Ascending aorta (tissue), 2 donors: ENCODE results near the gene CD44. TPM values are rescaled to one million over a fixed set of nuclear protein-coding genes. Genes with fewer than 3 reads are reported as not detected.
A peak's percentile ranks its signal among the peaks of the same experiment; 100 is the strongest.

Experiments used
- DNase-seq, 2 donors: peaks; one replicate each; pipeline ENCODE4 v3.0.0-alpha.2; 2019; ENCODE audit warnings: low spot score in 2 of 2
- H3K27ac ChIP-seq, 2 donors: fragments of 200-600 bp; sonication (generic); one replicate each; pipeline ENCODE4 v1.5.1; 2016 to 2017; ENCODE audit warnings: mild to moderate bottlenecking in 1 of 2
- H3K27me3 ChIP-seq: fragments of 200-600 bp; sonication (generic); one replicate; pipeline ENCODE4 v1.5.1; 2017
- H3K36me3 ChIP-seq, 2 donors: fragments of 200-600 bp; sonication (generic); one replicate each; pipeline ENCODE4 v1.5.1; 2016
- H3K4me1 ChIP-seq, 2 donors: fragments of 200-600 bp; sonication (generic); one replicate each; pipeline ENCODE4 v1.5.1; 2016 to 2017; ENCODE audit warnings: mild to moderate bottlenecking in 1 of 2
- H3K4me3 ChIP-seq, 2 donors: fragments of 200-600 bp; sonication (generic); one replicate each; pipeline ENCODE4 v1.5.1; 2016 to 2017; ENCODE audit warnings: mild to moderate bottlenecking in 1 of 2
- H3K9me3 ChIP-seq, 2 donors: fragments of 200-600 bp; sonication (generic); one replicate each; pipeline ENCODE4 v1.5.1; 2016
- CTCF ChIP-seq, 3 experiments: fragments of 200-600 bp in 2 of 3; fragments of 450-650 bp in 1 of 3; sonication (generic) in 2 of 3; IDR thresholded peaks; one replicate each; pipeline ENCODE4 v1.5.1; 2016 to 2019; ENCODE audit warnings: antibody characterized with exemption in 3 of 3, mild to moderate bottlenecking in 1 of 3, moderate library complexity in 1 of 3
- intact Hi-C: fragments of 100-400 bp; cut with DNase I; formaldehyde crosslinking; loops from one replicate; pipeline ENCODE4 v1.15.1; 2023
- total RNA-seq: library from RNA; depleted of rRNA; stranded (reverse); fragments of >200 nt; gene quantifications from one replicate; pipeline ENCODE4 v1.1.0, GENCODE V29; 2016

Gene CD44
- total RNA-seq, 1 donor from 2014 or later: 188 TPM

- Histone ChIP-seq H3K27ac (peak overlapping the region; percentile 35 to 66), H3K4me1 (peaks cover 0 to 7% of the 10 kb centered on the region in 2 donors), H3K36me3 (peaks cover 14 to 56% of the 10 kb centered on the region in 2 donors), H3K9me3 (no peaks in the 10 kb centered on the region), H3K4me3 (no peak overlapping the region), H3K27me3 (no peaks in the 10 kb centered on the region)
- no peak for TF ChIP-seq CTCF (IDR thresholded peaks at IDR 0.05)
- intact Hi-C loops: loop anchor here (5.0 kb wide), 1 partner anchor 40 kb away; no protein-coding TSS in a partner anchor
- no peak for DNase-seq
Measured at GRCh38 chr11:35211952-35212351, 73.0 kb downstream of the CD44 start.

GRCh38 chr11:35214226-35214770 lies 75.3 kb downstream of the CD44 start:
- H3K36me3 ChIP-seq: peaks cover 24 to 47% of the 10 kb centered on the region in 2 donors
- intact Hi-C loops: loop anchor here (5.0 kb wide), 1 partner anchor 42 kb away; no protein-coding TSS in a partner anchor
- DNase-seq: no peak
- no peaks in the 10 kb centered on the region for H3K27me3 ChIP-seq
- H3K4me3 ChIP-seq: no peak overlapping the region
- no peaks in the 10 kb centered on the region for H3K9me3 ChIP-seq
- H3K4me1 ChIP-seq: peaks cover 0 to 8% of the 10 kb centered on the region in 2 donors
- no peak for TF ChIP-seq CTCF (IDR thresholded peaks at IDR 0.05)
- H3K27ac ChIP-seq: peak overlapping the region in 1 of 2 donors; percentile 35

GRCh38 chr11:35214792-35215193 lies 75.8 kb downstream of the CD44 start:
- H3K4me3 ChIP-seq: no peak overlapping the region
- H3K36me3 ChIP-seq: peaks cover 27 to 47% of the 10 kb centered on the region in 2 donors
- TF ChIP-seq CTCF (IDR thresholded peaks at IDR 0.05): no peak
- no peaks in the 10 kb centered on the region for H3K9me3 ChIP-seq
- intact Hi-C loops: loop anchor here (5.0 kb wide), 1 partner anchor 42 kb away; no protein-coding TSS in a partner anchor
- peaks cover 0 to 8% of the 10 kb centered on the region in 2 donors for H3K4me1 ChIP-seq
- H3K27ac ChIP-seq: peak overlapping the region in 1 of 2 donors; percentile 35
- H3K27me3 ChIP-seq: no peaks in the 10 kb centered on the region
- DNase-seq: no peak

- Histone ChIP-seq H3K36me3 (peaks cover 31 to 45% of the 10 kb centered on the region in 2 donors), H3K9me3 (no peaks in the 10 kb centered on the region), H3K4me1 (peaks cover 0 to 8% of the 10 kb centered on the region in 2 donors), H3K4me3 (no peak overlapping the region), H3K27me3 (no peaks in the 10 kb centered on the region), H3K27ac (peak overlapping the region in 1 of 2 donors; percentile 19)
- DNase-seq: no peak
- TF ChIP-seq CTCF (IDR thresholded peaks at IDR 0.05): no peak
- intact Hi-C loops: no loop called here
Measured at GRCh38 chr11:35215945-35216344, 77.0 kb downstream of the CD44 start.

GRCh38 chr11:35216962-35217678 lies 78.1 kb downstream of the CD44 start:
- Histone ChIP-seq H3K9me3 (no peaks in the 10 kb centered on the region), H3K36me3 (peaks cover 42 to 53% of the 10 kb centered on the region in 2 donors), H3K27ac (peak overlapping the region; percentile 32 to 36), H3K4me3 (no peak overlapping the region), H3K4me1 (peaks cover 0 to 8% of the 10 kb centered on the region in 2 donors), H3K27me3 (no peaks in the 10 kb centered on the region)
- intact Hi-C loops: no loop called here
- DNase-seq: no peak
- no peak for TF ChIP-seq CTCF (IDR thresholded peaks at IDR 0.05)
